HS-5 (cell line): Measurements from ENCODE around the gene SORCS1.

Experiments
- DNase-seq: peaks from one replicate; pipeline ENCODE4 v3.0.0-alpha.2; 2012; ENCODE audit warnings: low read depth

Gene SORCS1

DNA sequence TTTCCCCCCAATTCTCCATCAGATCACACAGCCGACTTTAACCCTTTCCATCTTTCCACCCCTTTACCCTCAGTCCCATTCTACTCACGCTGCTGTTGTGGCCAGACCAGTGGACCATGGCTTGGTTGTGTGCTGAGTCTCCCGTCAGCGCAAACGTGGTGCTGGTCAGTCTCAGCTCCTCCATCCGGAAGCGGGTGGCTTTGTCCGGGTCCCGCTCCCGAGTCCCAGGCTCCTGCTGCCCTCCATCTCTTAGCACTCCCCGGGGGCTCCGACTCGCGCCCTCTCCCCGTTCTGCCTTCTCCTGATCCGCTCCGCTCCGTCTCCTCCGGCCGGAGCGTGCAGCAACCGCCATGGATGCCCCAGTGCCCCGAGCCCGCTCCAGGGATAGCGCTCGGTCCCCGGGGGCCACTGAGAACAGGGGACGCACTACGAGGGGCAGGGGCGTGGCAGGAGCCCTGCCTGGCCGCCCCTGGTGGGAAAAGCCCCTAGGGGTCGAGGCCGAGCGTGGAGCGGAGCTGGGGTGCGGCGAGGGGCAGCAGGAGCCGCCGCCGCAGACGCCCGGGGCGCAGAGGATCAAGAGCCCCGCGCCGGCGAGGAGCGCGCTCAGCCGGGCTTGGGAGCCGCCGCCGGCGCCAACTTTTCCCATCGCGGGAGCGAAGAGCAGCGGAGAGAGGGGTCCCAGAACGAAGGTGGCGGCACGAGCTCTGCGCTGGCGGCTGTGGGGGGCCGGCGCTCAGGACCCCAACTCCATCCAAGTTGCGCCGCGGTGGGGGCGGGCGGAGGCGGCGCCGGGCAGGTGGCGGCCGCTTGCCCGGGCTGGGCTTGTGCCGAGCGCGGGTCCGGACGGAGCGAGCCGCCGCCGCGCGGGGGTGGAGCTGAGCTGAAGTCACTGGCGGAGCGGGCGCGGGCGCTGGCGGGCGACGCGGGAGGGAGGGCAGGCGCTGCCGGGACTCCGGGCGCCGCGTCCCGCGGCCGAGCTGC, at the start of gene SORCS1:
SORCS1 (minus strand) TSS at position 826 of the 981 bp plus-strand sequence.
- no peak for DNase-seq

DNA sequence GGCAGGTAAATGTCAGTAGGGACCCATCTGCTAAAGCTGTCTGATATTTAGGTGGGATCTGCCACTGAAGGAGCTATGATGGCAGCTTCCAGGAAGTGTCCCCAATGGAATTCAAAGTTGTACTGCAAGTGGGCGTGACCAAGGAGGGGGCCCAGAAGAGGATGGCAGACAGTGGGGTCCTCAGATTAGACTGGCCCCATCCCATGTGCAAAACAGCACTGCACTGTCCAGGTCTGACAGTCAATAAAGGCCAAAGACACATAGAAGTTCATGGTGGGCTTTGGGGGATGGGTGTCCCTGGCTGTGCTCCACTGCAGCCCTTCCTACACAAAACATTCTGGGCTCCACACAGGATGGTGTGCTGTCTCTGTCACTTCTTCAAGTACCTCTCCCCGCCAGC, 49.8 kb upstream of the SORCS1 start:
- no peak for DNase-seq

DNA sequence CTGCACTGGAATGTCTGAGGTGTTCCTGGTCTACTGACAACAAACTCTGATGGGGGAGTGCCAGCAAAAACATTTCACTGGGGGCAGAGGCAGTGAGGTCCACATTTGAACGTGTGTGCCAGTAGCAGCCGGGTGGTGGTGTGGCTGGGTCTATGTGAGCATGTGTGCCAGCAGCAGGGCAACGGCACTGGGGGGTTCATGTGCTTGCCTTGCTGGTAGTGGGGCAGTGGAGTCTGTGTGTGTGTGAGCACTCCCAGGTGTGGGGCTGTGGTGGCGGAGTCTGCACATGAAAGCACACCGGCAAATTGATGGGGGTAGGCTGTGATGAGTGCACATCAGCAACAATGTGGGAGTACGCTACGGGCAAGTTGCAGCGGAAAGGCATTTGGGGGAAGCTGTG, 49.4 kb upstream of the SORCS1 start:
- no peak for DNase-seq

DNA sequence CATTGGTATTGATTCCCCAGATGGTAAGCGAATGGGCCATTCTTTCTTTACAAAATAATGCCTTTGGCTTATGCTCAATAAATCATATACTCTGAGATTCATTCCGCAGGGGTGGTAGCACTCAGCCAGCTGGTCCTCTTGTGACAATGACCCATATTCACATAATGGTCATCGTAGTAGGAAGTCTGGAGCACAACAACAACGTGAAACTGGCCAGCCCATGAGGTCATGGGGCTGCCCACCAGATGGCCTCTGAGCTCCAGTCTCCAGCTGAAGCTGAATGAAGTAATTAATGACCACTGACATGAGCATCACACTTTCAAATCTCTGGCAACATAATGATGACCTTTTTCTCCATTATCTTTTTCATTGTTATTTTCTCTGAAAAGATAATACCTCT, 42.3 kb upstream of the SORCS1 start:
- DNase-seq, result no peak

DNA sequence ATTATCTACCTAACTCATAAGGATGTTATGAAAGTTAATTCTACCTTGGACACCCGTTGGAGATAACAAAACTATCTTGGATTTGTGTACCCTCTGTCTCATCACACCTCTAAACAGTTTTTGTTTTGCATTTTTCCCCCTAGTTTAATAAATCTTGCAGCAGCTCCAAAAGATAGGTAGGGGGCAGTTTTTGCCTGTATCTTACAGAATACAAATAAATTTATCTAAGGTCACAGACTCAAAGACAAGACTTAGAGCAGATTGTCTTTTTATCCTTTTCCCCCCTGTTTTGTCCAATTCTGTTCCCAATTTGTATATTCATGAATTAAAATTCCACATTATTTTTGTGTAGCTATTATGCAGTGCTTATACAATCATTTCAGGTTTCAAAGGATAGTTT, 5.0 kb upstream of the SORCS1 start:
- DNase-seq, result no peak

DNA sequence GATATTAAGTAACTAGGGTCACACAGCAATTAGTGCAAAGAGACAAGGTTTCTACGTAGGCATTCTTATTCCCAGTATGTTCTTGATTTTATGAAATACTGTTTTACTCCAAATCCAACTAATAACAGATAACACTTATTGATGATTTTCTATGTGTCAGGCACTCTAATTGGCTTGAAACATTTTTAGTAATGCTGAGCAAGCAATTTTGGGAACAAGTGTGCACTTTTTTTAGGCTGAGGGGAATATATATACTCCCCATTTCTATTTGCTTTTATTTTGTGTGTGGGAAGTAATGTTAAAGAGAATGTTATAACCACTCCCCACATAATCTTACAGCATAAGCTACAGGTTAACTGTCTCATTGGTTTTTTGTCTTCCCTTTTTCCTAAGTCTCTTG, 4.2 kb upstream of the SORCS1 start:
- no peak for DNase-seq

DNA sequence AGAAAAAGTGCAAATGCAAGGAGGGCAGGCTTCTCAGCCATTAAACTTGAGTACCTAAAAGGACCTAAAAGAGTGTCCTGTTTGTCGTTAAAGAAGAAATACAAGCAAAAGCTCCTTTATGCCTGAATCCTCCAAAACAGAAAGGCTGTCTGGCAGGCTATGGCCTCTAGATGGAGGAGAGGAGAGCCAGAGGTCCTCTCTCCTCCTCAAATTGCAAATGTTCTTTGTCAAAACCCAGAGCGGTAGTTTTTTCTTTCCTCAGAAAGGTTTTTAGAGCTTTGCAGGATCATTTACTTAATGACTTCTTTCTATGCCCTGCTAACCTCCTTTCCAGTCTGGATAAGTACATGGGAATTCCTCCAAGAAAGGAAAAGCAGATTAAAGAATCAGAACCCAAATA, 1.9 kb upstream of the SORCS1 start:
- no peak for DNase-seq

DNA sequence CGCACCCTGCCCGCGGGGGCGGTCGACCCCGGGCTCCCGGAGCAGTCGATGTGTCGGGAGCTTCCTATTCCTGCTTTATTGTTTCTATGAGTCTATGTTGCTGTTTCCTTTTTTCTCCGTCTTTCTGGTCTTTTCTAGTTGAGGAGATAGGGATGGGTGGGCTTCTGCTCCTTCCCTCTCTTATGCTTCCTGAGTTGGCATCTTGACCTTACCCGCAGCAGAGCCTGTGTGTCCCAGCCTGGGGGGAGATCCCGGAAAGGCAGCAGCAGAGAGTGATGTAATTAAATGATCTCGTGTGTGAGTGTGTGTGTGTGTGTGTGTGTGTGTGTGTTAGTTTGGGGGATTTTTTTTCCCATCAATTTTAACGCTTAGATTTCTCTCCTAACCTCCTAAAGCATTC, 486 bp upstream of the SORCS1 start:
- no peak for DNase-seq

DNA sequence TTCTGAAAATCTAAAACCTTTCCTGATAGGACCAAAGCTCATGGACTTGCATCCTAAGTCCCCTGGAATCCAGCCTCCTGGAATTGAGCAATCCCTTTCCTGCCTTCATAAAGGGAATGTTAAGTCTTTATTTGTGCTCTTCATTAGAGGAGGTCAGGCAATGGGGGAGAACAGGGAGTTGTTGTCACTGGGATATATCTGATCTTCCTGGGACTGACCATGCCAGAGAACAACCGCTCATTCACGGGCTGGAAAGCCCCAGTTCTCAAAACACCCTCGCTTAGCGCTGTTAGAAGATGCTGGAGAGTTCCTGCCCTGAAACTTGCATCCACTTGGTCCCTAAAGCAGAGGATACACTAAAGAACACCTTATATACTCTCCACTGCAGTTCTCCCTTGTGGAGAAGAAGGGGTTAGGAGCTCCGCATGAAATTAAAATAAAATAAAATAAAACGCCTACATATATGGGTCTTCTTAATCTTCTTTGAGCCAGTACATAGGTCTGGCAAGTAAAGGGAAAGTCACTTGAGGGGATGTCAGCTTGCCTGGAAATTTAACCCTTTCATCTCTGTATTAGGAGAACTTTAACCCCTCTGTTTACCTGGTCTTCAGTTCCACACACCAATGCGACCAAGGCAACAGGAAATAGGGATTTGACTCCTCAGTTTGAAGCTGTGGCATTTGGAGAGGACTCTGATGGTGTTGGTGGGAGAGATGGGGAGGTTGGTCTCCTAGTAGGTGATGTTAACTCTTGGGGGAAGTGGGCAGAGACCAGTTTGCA, 1.2 kb downstream of the SORCS1 start:
- no peak for DNase-seq

DNA sequence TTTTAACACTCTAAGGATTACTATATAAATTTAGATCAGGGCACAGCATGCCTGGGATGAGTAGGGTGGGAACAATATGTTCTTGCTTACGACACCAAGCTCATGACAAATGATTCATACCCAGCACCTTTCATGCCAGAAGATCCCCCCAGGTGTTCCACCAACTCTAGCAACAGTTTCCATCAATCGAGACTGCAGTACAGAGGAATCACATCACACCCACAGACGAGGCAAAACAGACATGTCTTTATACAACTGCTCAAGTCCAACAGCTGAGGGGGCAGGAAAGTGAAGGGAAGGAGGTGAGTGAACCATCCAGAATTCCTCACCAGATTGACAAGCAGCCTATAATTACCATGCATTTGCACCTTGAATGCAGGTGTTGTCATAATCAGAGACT, 3.6 kb downstream of the SORCS1 start:
- DNase-seq, result no peak

DNA sequence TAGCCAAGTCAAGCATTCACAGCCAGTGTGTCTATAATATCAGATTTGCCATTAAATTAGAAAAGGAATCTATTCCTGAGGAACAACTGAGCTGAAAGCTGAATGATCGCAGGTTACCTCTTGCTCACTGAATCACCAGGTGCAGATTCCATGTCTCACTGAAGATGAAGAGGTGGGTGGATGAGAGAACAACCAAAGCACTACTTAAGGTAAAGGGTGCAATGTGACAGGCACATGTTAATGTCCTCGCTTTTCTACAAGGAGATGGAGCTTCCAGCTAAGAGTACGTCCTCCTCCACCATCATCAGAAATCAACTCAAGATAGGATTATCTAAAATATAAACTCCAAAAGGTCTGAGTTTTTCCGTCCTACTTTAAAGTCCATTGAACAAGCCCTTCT, 4.6 kb downstream of the SORCS1 start:
- DNase-seq, result no peak

DNA sequence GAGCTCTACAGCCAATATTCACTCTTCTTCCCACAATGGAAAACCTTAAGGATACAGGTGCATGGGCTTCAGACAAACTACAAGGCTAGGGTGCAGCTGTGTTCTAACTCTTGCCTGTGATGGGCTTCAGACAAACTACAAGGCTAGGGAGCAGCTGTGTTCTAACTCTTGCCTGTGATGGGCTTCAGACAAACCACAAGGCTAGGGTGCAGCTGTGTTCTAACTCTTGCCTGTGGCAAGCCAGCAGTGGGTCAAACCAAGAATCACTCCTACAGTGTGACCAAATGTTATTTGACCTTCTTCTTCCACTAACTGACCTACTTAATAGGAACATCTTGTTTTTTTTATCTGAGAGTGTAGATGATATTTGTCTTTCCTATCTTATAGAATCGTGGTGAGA, 7.4 kb downstream of the SORCS1 start:
- no peak for DNase-seq

DNA sequence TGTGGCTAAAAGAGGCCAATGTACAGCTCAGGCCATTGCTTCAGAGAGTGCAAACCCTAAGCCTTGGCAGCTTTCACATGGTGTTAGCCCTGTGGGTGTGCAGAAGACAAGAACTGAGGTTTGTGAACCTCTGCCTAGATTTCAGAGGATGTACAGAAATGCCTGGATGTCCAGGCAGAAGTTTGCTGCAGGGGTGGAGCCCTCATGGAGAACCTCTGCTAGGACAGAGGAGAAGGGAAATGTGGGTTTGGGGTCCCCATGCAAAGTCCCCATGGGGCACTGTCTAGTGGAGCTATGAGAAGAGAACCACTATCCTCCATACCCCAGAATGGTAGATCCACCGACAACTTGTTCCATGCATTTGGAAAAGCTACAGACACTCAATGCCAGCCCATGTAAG, 12.4 kb downstream of the SORCS1 start:
- DNase-seq, result no peak

DNA sequence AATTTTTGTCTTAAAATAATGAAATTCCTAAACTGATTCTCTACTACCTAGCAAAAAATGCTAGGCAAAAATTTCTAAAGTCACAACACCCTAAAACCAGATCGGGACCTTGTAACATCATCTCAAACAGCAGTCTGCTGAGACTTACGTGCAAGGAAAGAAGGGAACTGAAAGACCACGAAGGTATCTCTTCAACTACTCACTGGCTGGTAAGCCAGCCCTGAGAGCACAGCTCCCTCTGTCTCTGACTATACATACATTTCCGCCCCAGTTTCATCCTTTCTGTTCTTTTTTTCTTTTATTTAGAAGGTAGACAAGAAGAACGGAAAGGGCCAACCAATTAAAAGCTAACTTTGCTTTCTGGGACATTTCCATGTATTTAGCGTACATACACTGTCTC, 15.6 kb downstream of the SORCS1 start:
- DNase-seq, result no peak

DNA sequence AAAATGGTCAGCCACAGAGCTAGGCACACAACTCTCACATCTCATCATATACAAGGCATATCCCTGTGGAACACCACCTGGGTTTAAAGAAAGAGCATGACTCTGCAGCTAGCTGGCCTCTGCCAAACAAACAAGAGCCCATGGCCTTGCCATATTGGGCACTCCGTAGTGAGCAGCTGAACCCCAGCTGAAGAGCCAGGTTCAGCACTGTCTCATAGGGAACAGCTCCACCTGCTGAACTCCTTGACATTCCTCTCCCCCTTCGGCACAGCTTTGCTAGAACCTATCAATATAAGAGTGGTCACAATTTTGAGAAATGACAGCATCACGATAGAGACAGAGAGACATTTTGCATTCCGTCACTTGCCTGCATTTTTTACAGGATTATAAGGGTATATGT, 20.0 kb downstream of the SORCS1 start:
- DNase-seq, result peak; percentile 1

DNA sequence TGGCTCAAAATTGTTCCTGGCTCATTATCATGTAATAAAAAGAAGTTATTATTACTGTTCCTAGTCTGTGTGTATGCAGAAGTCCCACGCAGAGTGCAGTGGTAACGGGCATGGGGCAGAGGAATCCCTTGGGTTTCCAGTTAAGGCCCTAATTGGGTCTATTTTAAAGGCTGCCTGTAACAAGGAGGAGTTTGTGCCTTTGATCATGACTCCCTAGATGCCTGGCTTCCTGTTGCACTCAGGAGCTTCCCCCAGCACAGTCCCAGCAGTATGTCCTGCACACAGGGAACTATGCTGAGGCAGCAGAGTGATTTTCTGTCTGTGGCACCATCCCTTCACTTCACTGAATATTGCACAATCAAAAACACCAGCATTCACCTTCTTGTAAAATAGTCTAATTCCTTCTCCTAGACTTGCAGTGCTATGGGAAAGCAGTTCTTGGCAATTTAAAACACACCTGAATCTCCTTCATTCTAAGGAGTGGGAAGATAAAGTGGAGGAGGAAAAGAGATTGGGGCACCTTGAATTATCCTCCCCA, 22.9 kb downstream of the SORCS1 start:
- DNase-seq, result no peak

DNA sequence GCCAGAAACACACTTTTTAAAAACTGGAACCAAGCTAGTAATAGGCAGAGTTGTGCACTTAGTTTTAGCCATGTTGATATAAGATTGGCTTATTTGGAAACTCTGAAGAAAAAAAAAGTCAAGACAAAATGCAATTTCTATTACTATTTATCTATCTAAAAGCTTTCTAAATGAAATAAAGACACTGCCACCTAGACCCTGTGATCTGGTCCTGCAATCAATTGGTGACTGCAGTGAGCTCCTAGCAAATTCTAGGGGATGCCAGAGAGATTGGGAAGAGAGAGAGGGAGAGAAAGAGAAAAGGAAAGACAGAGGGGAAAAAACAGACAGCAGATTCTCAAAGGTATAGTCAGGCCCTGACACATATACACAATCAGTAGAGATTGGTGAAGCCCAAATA, 25.3 kb downstream of the SORCS1 start:
- DNase-seq, result no peak

DNA sequence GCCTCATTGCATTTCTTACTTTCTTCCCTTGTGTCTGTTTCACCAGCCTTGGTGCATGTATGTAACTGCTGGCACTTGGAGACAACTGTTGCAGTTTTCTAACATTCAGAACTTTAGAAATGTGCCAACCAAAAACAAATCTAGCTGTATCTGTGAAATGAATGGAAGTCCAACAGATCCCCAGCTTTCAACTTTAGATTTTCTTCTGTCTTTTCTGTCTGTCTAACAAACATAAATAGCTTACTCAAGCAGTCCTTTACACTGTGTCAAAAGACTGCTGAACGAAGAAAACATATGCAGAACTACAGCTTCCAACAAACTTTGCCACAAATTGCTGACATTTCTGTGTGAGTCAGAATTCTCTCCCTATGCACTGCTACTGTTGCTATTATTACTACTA, 30.9 kb downstream of the SORCS1 start:
- DNase-seq, result no peak

DNA sequence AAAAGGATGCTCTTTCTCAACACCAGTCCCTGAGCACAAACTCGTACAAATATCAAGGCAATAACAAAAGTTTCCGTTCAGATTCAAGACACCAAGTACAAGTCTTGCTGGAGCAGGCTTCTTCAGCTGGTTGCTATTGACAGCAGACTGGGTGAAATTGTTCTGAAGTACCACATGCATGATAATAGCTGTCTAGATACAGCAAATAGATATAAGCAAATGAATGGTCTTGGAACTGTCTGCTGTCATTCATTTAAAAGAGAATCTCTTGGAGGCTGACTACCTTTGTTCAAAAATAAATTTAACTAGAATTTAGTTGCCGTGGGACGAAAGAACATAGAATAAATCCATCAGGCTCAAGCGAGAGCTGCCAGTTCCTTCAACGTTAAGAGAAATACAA, 35.5 kb downstream of the SORCS1 start:
- no peak for DNase-seq

DNA sequence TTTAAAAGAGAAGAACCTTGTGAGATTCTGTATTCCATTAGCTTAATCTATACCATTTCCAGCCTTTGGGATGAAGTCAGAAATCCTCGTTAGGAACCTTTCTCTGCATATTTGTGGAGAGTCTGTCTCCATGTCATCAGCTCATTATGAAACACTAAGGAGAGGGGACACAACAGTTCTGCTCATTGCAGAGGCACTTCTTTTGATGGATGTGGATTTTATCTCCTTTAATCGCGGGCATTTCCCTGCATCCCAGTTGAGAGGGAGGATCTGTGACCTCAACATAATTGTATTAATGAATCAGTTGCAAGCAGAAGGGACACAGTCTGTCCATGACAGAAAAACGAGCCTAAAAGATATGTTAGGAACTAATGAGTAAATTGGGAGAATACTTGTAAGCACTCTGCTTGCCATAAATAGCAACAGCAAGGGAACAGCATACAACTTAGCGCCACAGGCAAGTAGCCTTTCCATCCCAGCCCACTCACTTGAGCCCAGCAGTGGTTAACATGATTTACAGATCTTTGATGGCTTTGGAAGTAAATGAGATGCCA, 37.9 kb downstream of the SORCS1 start:
- no peak for DNase-seq

DNA sequence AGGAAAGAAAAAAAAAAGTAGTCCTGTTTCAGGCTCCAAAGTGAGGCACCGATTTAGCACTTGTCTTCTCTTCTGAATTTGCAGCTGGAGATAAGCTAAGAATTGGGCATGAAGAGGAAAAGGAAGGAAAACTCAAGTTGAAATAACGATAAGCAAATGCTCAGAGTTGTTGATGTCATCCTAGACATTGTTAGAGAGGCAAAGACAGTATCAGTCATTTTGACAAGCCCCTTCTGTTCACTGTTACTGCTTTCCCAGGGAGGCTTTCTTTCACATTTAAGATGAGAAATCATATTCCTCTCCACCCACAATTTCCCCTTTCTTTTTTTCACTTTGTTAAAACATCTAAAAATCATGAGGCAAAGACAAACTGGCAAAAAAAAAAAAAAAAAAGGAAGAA, 41.8 kb downstream of the SORCS1 start:
- DNase-seq, result no peak

DNA sequence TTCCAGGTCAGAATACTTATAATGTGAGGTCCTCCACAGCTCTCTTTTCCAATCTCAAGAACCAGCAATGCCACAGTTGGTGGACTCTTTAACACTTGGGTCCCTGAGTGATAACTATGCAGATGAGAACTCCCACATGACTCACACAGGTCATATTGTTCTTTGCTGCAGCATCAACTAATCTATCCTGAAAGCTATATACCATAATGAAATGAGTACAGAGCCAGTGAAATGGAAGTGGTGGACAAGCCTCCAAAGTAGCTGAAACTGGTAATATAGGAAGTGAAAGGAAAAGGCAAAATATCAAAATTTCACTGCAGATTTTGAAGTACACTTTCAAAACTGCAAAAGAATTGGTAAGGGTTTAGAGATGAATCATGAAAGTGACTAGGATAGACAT, 45.6 kb downstream of the SORCS1 start:
- no peak for DNase-seq
